Tibial nerve (tissue), 4 donors: Measurements from ENCODE around the gene SLC2A6.

ENCODE experiments used
- EP300 ChIP-seq, 2 donors: sonication (generic); formaldehyde crosslinking; IDR thresholded peaks; one replicate each; pipeline ENCODE4 v1.6.1; 2017; ENCODE audit warnings: antibody characterized with exemption in 2 of 2, mild to moderate bottlenecking in 1 of 2
- POLR2A ChIP-seq, 2 donors: fragments of 450-650 bp; IDR thresholded peaks; one replicate each; pipeline ENCODE4 v1.6.1; 2017; ENCODE audit warnings: antibody characterized with exemption in 2 of 2, mild to moderate bottlenecking in 2 of 2, moderate library complexity in 2 of 2
- TF ChIP-seq, protein P1 (sequence below), 5 experiments: fragments of 200-600 bp in 3 of 5; fragments of 450-650 bp in 2 of 5; sonication (generic) in 3 of 5; IDR thresholded peaks; one replicate each; pipeline ENCODE4 v1.5.1; 2016 to 2019; ENCODE audit warnings: antibody characterized with exemption in 5 of 5, mild to moderate bottlenecking in 3 of 5, moderate library complexity in 2 of 5

DNA sequence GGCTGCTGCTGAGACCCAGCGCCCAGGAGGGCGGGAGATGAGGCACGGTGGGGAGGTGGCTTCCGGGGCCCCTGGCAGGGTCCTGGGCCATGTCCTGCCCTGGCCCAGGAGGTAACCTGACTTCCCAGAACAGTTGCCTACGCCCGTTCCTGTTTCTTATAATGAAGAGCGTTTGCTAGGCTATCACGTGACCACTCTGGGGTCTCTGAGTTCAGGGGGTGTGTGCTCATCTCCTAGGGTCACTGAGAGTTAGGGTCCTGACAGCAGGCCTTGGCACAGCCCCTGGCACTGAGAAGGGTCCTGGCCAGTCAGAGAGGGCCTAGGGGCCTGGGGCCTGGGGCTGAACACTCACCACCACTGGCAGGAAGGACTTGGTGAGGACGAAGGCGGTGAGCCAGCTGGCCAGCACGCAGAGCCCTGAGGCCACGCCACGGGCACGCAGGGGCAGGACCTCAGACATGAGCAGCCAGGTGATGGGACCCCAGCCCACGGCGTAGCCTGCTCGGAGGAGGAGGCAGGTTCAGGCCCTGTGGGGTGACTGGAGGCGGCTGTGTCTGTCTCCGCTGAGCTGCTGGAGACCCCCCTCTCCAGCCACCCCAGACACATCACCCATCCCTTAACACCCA, 6.0 kb downstream of the SLC2A6 start:
- TF ChIP-seq, protein P1, sequence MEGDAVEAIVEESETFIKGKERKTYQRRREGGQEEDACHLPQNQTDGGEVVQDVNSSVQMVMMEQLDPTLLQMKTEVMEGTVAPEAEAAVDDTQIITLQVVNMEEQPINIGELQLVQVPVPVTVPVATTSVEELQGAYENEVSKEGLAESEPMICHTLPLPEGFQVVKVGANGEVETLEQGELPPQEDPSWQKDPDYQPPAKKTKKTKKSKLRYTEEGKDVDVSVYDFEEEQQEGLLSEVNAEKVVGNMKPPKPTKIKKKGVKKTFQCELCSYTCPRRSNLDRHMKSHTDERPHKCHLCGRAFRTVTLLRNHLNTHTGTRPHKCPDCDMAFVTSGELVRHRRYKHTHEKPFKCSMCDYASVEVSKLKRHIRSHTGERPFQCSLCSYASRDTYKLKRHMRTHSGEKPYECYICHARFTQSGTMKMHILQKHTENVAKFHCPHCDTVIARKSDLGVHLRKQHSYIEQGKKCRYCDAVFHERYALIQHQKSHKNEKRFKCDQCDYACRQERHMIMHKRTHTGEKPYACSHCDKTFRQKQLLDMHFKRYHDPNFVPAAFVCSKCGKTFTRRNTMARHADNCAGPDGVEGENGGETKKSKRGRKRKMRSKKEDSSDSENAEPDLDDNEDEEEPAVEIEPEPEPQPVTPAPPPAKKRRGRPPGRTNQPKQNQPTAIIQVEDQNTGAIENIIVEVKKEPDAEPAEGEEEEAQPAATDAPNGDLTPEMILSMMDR (IDR thresholded peaks at IDR 0.05), result no peak
- no peak for TF ChIP-seq POLR2A (IDR thresholded peaks at IDR 0.05)
- TF ChIP-seq EP300 (IDR thresholded peaks at IDR 0.05), result no peak
